CD14-positive monocyte (primary cell): Measurements from ENCODE around the gene MAML3. TPM values are rescaled to one million over a fixed set of nuclear protein-coding genes. Genes with fewer than 3 reads are reported as not detected.

ENCODE experiments used
- DNase-seq, 3 donors: peaks; one replicate each; pipeline ENCODE4 v3.0.0-alpha.2; 2011 to 2022
- H2AFZ ChIP-seq: 2 replicates; pipeline ENCODE4 v1.6.0; 2012; ENCODE audit warnings: mild to moderate bottlenecking, low read depth, low read length, inconsistent platforms; ENCODE audit not compliant: insufficient read depth, poor library complexity, severe bottlenecking
- H3K27ac ChIP-seq, 2 donors: 1 replicate in 1 of 2; 2 replicates in 1 of 2; pipeline ENCODE4 v1.5.1; 2012 to 2013; ENCODE audit warnings: low read length in 2 of 2, control low read depth in 1 of 2, inconsistent platforms in 1 of 2, low read depth in 1 of 2, mild to moderate bottlenecking in 1 of 2
- H3K27me3 ChIP-seq, 2 donors: one replicate each; pipeline versions ENCODE4 v1.6.0 to v1.6.1; 2011 to 2013; ENCODE audit warnings: low read length in 2 of 2; ENCODE audit not compliant: control insufficient read depth in 2 of 2, insufficient read depth in 2 of 2
- H3K36me3 ChIP-seq, 2 donors: replicated peaks in 1 of 2; 1 replicate in 1 of 2; 2 replicates in 1 of 2; pipeline versions ENCODE4 v1.5.1 to v1.6.1; 2012 to 2013; ENCODE audit warnings: low read length in 2 of 2, control low read depth in 1 of 2, inconsistent platforms in 1 of 2, mild to moderate bottlenecking in 1 of 2; ENCODE audit not compliant: insufficient read depth in 2 of 2, control insufficient read depth in 1 of 2
- H3K4me1 ChIP-seq, 2 donors: 1 replicate in 1 of 2; 2 replicates in 1 of 2; pipeline versions ENCODE4 v1.5.1 to v1.6.1; 2012 to 2013; ENCODE audit warnings: low read length in 2 of 2, control low read depth in 1 of 2, inconsistent platforms in 1 of 2, mild to moderate bottlenecking in 1 of 2, moderate library complexity in 1 of 2; ENCODE audit not compliant: insufficient read depth in 2 of 2, control insufficient read depth in 1 of 2
- H3K4me2 ChIP-seq: replicated peaks from 2 replicates; pipeline ENCODE3; 2012; ENCODE audit warnings: low read length, moderate library complexity, mild to moderate bottlenecking; ENCODE audit not compliant: poor library complexity, severe bottlenecking; ENCODE audit errors: extremely low read depth
- H3K4me3 ChIP-seq, 3 experiments: fragments of 200-600 bp in 1 of 3; sonication (generic) in 1 of 3; replicated peaks in 1 of 3; 1 replicate in 2 of 3; 2 replicates in 1 of 3; pipeline ENCODE4 v1.5.1; 2011 to 2013; ENCODE audit warnings: low read length in 3 of 3, mild to moderate bottlenecking in 3 of 3, control low read depth in 2 of 3, low read depth in 2 of 3, inconsistent platforms in 1 of 3, moderate library complexity in 1 of 3
- H3K79me2 ChIP-seq: 2 replicates; pipeline ENCODE4 v1.6.0; 2012; ENCODE audit warnings: mild to moderate bottlenecking, control low read depth, inconsistent platforms, low read length, moderate library complexity; ENCODE audit not compliant: insufficient read depth
- H3K9ac ChIP-seq: 2 replicates; pipeline ENCODE4 v1.6.0; 2017; ENCODE audit warnings: low read length, mild to moderate bottlenecking; ENCODE audit not compliant: insufficient read depth, poor library complexity, severe bottlenecking
- H3K9me3 ChIP-seq, 2 donors: replicated peaks in 1 of 2; 1 replicate in 1 of 2; 2 replicates in 1 of 2; pipeline versions ENCODE4 v1.5.1 to v1.6.1; 2012 to 2013; ENCODE audit warnings: low read length in 2 of 2, control low read depth in 1 of 2; ENCODE audit not compliant: control insufficient read depth in 1 of 2, insufficient read depth in 1 of 2
- H4K20me1 ChIP-seq: 2 replicates; pipeline ENCODE4 v1.6.0; 2012; ENCODE audit warnings: mild to moderate bottlenecking, low read length, control low read depth, moderate library complexity; ENCODE audit not compliant: insufficient read depth
- H3K27ac Mint-ChIP-seq, 7 donors: one replicate each; pipeline ENCODE4 v1.8.0; 2020; ENCODE audit warnings: mild to moderate bottlenecking in 7 of 7, mixed read lengths in 7 of 7, moderate library complexity in 6 of 7, inconsistent platforms in 2 of 7
- H3K27me3 Mint-ChIP-seq, 3 donors: one replicate each; pipeline ENCODE4 v1.8.0; 2021 to 2022; ENCODE audit warnings: low read depth in 3 of 3, mild to moderate bottlenecking in 3 of 3, mixed read lengths in 3 of 3, moderate library complexity in 3 of 3, inconsistent platforms in 1 of 3
- H3K36me3 Mint-ChIP-seq, 2 donors: one replicate each; pipeline ENCODE4 v1.8.0; 2020; ENCODE audit warnings: mixed read lengths in 2 of 2, inconsistent platforms in 1 of 2, mild to moderate bottlenecking in 1 of 2
- H3K4me1 Mint-ChIP-seq: one replicate; pipeline ENCODE4 v1.8.0; 2020; ENCODE audit warnings: mild to moderate bottlenecking, mixed read lengths
- H3K4me3 Mint-ChIP-seq, 2 donors: one replicate each; pipeline ENCODE4 v1.8.0; 2020; ENCODE audit warnings: mild to moderate bottlenecking in 2 of 2, mixed read lengths in 2 of 2, moderate library complexity in 1 of 2
- H3K9me3 Mint-ChIP-seq, 7 donors: one replicate each; pipeline ENCODE4 v1.8.0; 2020 to 2022; ENCODE audit warnings: mixed read lengths in 7 of 7, mild to moderate bottlenecking in 6 of 7, moderate library complexity in 6 of 7, inconsistent platforms in 2 of 7
- WGBS: methylation state at CpG from one replicate; pipeline ENCODE4 v1.1.5; 2013; ENCODE audit warnings: missing lambda C conversion rate; ENCODE audit not compliant: insufficient coverage; 5-methylcytosine and 5-hydroxymethylcytosine counted together
- intact Hi-C, 2 donors: fragments of 100-400 bp; cut with micrococcal nuclease; formaldehyde crosslinking; loops; one replicate each; pipeline versions ENCODE4 v1.15.0 to v1.15.1; 2023
- polyA plus RNA-seq, 3 donors: library from polyadenylated mRNA; depleted of rRNA in 1 of 3; unstranded in 2 of 3; stranded (reverse) in 1 of 3; fragments of 300-500 nt in 2 of 3; fragments of >200 nt in 1 of 3; fragmentation: Illumina TruSeq in 2 of 3; gene quantifications; 1 replicate in 2 of 3; 2 replicates in 1 of 3; pipeline ENCODE4 v1.2.3, GENCODE V29; 2012 to 2021
- TF ChIP-seq, protein P1 (sequence below): fragments of 200-600 bp; IDR thresholded peaks from one replicate; pipeline ENCODE4 v1.8.0; 2022; ENCODE audit warnings: antibody characterized with exemption, mild to moderate bottlenecking

Gene MAML3
- polyA plus RNA-seq, 3 donors: 1.5 to 6.5 (median 2.3) TPM

DNA sequence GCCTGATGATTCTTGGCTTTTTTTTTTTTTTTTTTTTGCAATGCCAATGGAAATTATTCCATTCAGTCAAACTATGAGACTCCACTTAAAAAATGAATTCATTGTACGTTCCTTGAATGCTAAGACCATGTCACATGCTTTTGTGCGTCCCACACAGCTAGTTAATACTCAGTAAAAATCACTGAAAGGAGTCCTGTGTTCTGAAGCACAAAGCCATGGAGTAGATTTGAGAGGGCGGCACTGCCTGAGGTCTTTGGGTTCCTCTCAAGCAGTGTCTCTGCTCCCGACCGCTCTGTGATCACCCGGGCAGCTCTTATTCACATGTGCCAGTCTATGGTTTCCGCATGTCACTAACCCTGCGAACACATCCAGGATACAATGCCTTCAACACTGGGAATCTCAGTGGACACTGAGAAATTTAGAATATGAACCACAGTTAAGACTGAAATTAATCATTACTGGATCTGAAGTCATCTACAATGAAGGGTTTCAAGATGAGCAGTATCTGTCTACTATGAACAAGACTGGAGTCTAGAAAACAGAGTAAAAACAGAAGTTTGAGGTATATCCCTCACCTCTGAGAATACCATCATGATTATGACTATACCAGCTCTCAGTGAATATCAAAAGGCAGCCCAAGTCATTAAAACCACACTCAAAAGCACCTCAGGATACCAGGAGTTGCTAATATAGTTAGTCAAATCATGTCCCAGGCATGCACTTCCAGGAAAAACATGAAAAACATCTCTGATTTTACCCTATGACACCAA is 295.4 kb downstream of the MAML3 start:
- H3K9me3 Mint-ChIP-seq: peaks cover 0 to 3% (median 0%) of the 10 kb centered on the region in 7 donors
- no peak overlapping the region for H3K27ac ChIP-seq
- H3K79me2 ChIP-seq: no peaks in the 10 kb centered on the region
- no peaks in the 10 kb centered on the region for H4K20me1 ChIP-seq
- peaks cover 21% of the 10 kb centered on the region for H3K4me1 Mint-ChIP-seq
- TF ChIP-seq, protein P1, sequence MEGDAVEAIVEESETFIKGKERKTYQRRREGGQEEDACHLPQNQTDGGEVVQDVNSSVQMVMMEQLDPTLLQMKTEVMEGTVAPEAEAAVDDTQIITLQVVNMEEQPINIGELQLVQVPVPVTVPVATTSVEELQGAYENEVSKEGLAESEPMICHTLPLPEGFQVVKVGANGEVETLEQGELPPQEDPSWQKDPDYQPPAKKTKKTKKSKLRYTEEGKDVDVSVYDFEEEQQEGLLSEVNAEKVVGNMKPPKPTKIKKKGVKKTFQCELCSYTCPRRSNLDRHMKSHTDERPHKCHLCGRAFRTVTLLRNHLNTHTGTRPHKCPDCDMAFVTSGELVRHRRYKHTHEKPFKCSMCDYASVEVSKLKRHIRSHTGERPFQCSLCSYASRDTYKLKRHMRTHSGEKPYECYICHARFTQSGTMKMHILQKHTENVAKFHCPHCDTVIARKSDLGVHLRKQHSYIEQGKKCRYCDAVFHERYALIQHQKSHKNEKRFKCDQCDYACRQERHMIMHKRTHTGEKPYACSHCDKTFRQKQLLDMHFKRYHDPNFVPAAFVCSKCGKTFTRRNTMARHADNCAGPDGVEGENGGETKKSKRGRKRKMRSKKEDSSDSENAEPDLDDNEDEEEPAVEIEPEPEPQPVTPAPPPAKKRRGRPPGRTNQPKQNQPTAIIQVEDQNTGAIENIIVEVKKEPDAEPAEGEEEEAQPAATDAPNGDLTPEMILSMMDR: no peak
- H3K4me3 Mint-ChIP-seq: no peak overlapping the region
- peaks cover 0 to 5% of the 10 kb centered on the region in 2 donors for H3K36me3 ChIP-seq
- no peak overlapping the region for H2AFZ ChIP-seq
- H3K9ac ChIP-seq: no peak overlapping the region
- 97% methylated on average over 7 of the region's 8 CpGs for WGBS
- no peak for DNase-seq
- H3K4me1 ChIP-seq: peaks cover 18 to 23% of the 10 kb centered on the region in 2 donors
- H3K4me3 ChIP-seq: no peak overlapping the region
- intact Hi-C loops: no loop called here
- H3K9me3 ChIP-seq: no peaks in the 10 kb centered on the region
- H3K36me3 Mint-ChIP-seq: peaks cover 17 to 21% of the 10 kb centered on the region in 2 donors
- H3K4me2 ChIP-seq: no peak overlapping the region
- peaks cover 0 to 4% (median 0%) of the 10 kb centered on the region in 3 donors for H3K27me3 Mint-ChIP-seq
- no peaks in the 10 kb centered on the region for H3K27me3 ChIP-seq
- H3K27ac Mint-ChIP-seq: no peak overlapping the region

GRCh38 chr4:139857977-139858376 is 296.0 kb downstream of the MAML3 start:
- intact Hi-C loops: no loop called here
- no peaks in the 10 kb centered on the region for H3K79me2 ChIP-seq
- Mint-ChIP-seq H3K9me3 (peaks cover 0 to 3% (median 0%) of the 10 kb centered on the region in 7 donors), H3K36me3 (peaks cover 17 to 21% of the 10 kb centered on the region in 2 donors), H3K4me1 (peaks cover 18% of the 10 kb centered on the region), H3K27me3 (peaks cover 0 to 4% (median 0%) of the 10 kb centered on the region in 3 donors), H3K27ac (no peak overlapping the region), H3K4me3 (no peak overlapping the region)
- H3K4me3 ChIP-seq: no peak overlapping the region
- peaks cover 0 to 5% of the 10 kb centered on the region in 2 donors for H3K36me3 ChIP-seq
- H3K4me1 ChIP-seq: peaks cover 12 to 17% of the 10 kb centered on the region in 2 donors
- no peak overlapping the region for H2AFZ ChIP-seq
- H3K27ac ChIP-seq: no peak overlapping the region
- no CpG with 5 or more reads among the region's 2 CpGs for WGBS
- TF ChIP-seq, protein P1: no peak
- DNase-seq: no peak
- H3K27me3 ChIP-seq: no peaks in the 10 kb centered on the region
- H3K4me2 ChIP-seq: no peak overlapping the region
- no peaks in the 10 kb centered on the region for H3K9me3 ChIP-seq
- no peaks in the 10 kb centered on the region for H4K20me1 ChIP-seq
- H3K9ac ChIP-seq: no peak overlapping the region
